Endothelial cell of umbilical vein (primary cell): ENCODE results near the gene SMURF1. TPM values are rescaled to one million over a fixed set of nuclear protein-coding genes. Genes with fewer than 3 reads are reported as not detected.

Experiments
- BruUV-seq: library from RNA; stranded (reverse); fragments of 400-500 nt; replicated peaks from 2 replicates; lab custom pipeline; 2021; lab: Mats Ljungman, UMichigan
- CTCF ChIA-PET: fragments of 300-600, 350-600 bp; sonication (Branson Sonifier 250); formaldehyde crosslinking; loops from one replicate; lab custom pipeline; 2021; ENCODE audit warnings: antibody characterized with exemption, inconsistent platforms; lab: Charles Lee
- POLR2A ChIA-PET: fragments of 300-600, 350-600 bp; sonication (Branson Sonifier 250); formaldehyde crosslinking; loops from one replicate; lab custom pipeline; 2021; ENCODE audit warnings: antibody characterized with exemption, inconsistent platforms; lab: Charles Lee
- DNase-seq: peaks from one replicate; pipeline ENCODE4 v3.0.0-alpha.2; 2011; ENCODE audit warnings: low read depth, low spot score
- FAIRE-seq: peaks from 2 replicates; lab custom pipeline; 2011; peaks lifted over from hg19 to GRCh38; lab: Jason Lieb, UNC
- H2AFZ ChIP-seq: 2 replicates; pipeline ENCODE4 v1.6.0; 2012; ENCODE audit warnings: low read depth, low read length, control low read depth, inconsistent platforms
- H3K27ac ChIP-seq: 2 replicates; pipeline ENCODE4 v1.5.1; 2011; ENCODE audit warnings: low read depth, mild to moderate bottlenecking, control low read depth, low read length, moderate library complexity; ENCODE audit not compliant: insufficient read depth
- H3K27me3 ChIP-seq, 2 experiments: 2 replicates each; pipeline versions ENCODE4 v1.6.0 to v1.6.1; 2011; ENCODE audit warnings: low read length in 2 of 2, mixed read lengths in 1 of 2; ENCODE audit not compliant: control insufficient read depth in 2 of 2, insufficient read depth in 2 of 2
- H3K36me3 ChIP-seq, 2 experiments: 2 replicates in 1 of 2; 3 replicates in 1 of 2; pipeline ENCODE4 v1.5.1; 2011; ENCODE audit warnings: low read length in 2 of 2, mild to moderate bottlenecking in 1 of 2, moderate library complexity in 1 of 2; ENCODE audit not compliant: control insufficient read depth in 2 of 2, insufficient read depth in 2 of 2; ENCODE audit errors: extremely low read depth in 1 of 2
- H3K4me1 ChIP-seq: 3 replicates; pipeline ENCODE4 v1.5.1; 2011; ENCODE audit warnings: mild to moderate bottlenecking, low read length; ENCODE audit not compliant: control insufficient read depth, insufficient read depth; ENCODE audit errors: extremely low read depth
- H3K4me2 ChIP-seq: 2 replicates; pipeline ENCODE4 v1.6.1; 2011; ENCODE audit warnings: low read length, control low read depth, mixed read lengths; ENCODE audit not compliant: insufficient read depth
- H3K4me3 ChIP-seq, 3 experiments: fragments of 200-600 bp in 1 of 3; sonication (generic), shearing (Covaris generic) in 1 of 3; replicated peaks in 1 of 3; 2 replicates each; pipeline ENCODE4 v1.5.1; 2011 to 2016; ENCODE audit warnings: control low read depth in 3 of 3, low read length in 3 of 3, mild to moderate bottlenecking in 2 of 3, inconsistent platforms in 1 of 3, low read depth in 1 of 3, moderate library complexity in 1 of 3; ENCODE audit not compliant: insufficient read depth in 1 of 3
- H3K79me2 ChIP-seq: 2 replicates; pipeline ENCODE4 v1.6.0; 2012; ENCODE audit warnings: low read length, inconsistent platforms; ENCODE audit not compliant: control insufficient read depth, insufficient read depth
- H3K9ac ChIP-seq: replicated peaks from 2 replicates; pipeline ENCODE3; 2011; ENCODE audit warnings: low read length, control low read depth; ENCODE audit not compliant: insufficient read depth; ENCODE audit errors: extremely low read depth
- H3K9me1 ChIP-seq: replicated peaks from 3 replicates; pipeline ENCODE4 v1.6.0; 2011; ENCODE audit warnings: mild to moderate bottlenecking, low read length; ENCODE audit not compliant: control insufficient read depth, insufficient read depth; ENCODE audit errors: extremely low read depth
- H3K9me3 ChIP-seq: replicated peaks from 2 replicates; pipeline ENCODE4 v1.5.1; 2012; ENCODE audit warnings: low read length, inconsistent platforms; ENCODE audit not compliant: control insufficient read depth, insufficient read depth
- H4K20me1 ChIP-seq: replicated peaks from 2 replicates; pipeline ENCODE3; 2011; ENCODE audit warnings: mild to moderate bottlenecking, low read length; ENCODE audit not compliant: control insufficient read depth, insufficient read depth; ENCODE audit errors: extremely low read depth
- EZH2 ChIP-seq: IDR thresholded peaks from 2 replicates; pipeline ENCODE4 v1.6.1; 2012; ENCODE audit warnings: borderline replicate concordance, low read depth, mild to moderate bottlenecking, moderate library complexity, low read length, inconsistent platforms; ENCODE audit not compliant: severe bottlenecking
- FOS ChIP-seq: IDR thresholded peaks from 2 replicates; pipeline ENCODE4 v1.6.1; 2011; ENCODE audit warnings: mild to moderate bottlenecking, low read length, moderate library complexity, borderline replicate concordance; ENCODE audit not compliant: insufficient read depth
- GATA2 ChIP-seq: IDR thresholded peaks from 2 replicates; pipeline ENCODE4 v1.7.0; 2011; ENCODE audit warnings: low read depth, mild to moderate bottlenecking, moderate library complexity, mixed read lengths, low read length; ENCODE audit not compliant: insufficient read length, insufficient read depth
- JUN ChIP-seq: IDR thresholded peaks from 2 replicates; pipeline ENCODE4 v1.6.1; 2011; ENCODE audit warnings: borderline replicate concordance, low read depth; ENCODE audit not compliant: insufficient read length, insufficient read depth
- MYC ChIP-seq: IDR thresholded peaks from one replicate; pipeline ENCODE4 v1.6.1; 2011; ENCODE audit warnings: mild to moderate bottlenecking, low read depth, low read length
- POLR2A ChIP-seq: IDR thresholded peaks from 2 replicates; pipeline ENCODE4 v1.6.1; 2012; ENCODE audit warnings: low read depth, mild to moderate bottlenecking, control low read depth, low read length
- POLR2AphosphoS5 ChIP-seq: IDR thresholded peaks from 2 replicates; pipeline ENCODE4 v1.6.1; 2012; ENCODE audit warnings: low read depth, mild to moderate bottlenecking, control low read depth, low read length, moderate library complexity; ENCODE audit not compliant: insufficient read depth
- dilution Hi-C: fragments of 300-500 bp; cut with MboI; formaldehyde crosslinking; loops from one replicate; pipeline ENCODE4 v1.15.0; 2019; ENCODE audit warnings: low sequenced_read_pairs; ENCODE audit not compliant: extremely low pct_ligation_motif_present
- intact Hi-C: fragments of 100-400 bp; cut with micrococcal nuclease; formaldehyde crosslinking; loops from one replicate; pipeline ENCODE4 v1.10.0; 2022
- polyA plus RNA-seq, 4 experiments: library from polyadenylated mRNA; depleted of rRNA in 3 of 4; stranded (reverse) in 3 of 4; unstranded in 1 of 4; fragments of >200 nt; gene quantifications; 2 replicates each; pipeline versions ENCODE4 v1.2.1 to v1.2.3, GENCODE V29; 2011 to 2012; ENCODE audit warnings: missing spikeins in 1 of 4
- total RNA-seq: library from RNA; stranded (reverse); gene quantifications from 2 replicates; pipeline ENCODE4 v1.2.3, GENCODE V29; 2021
- TF ChIP-seq, protein P1 (sequence below): IDR thresholded peaks from 2 replicates; pipeline ENCODE4 v1.6.1; 2011; ENCODE audit not compliant: insufficient read depth, insufficient read length
- TF ChIP-seq, protein P2 (sequence below), 2 donors: IDR thresholded peaks; 1 replicate in 1 of 2; 2 replicates in 1 of 2; pipeline ENCODE4 v1.5.1; 2011; ENCODE audit warnings: low read length in 2 of 2, mild to moderate bottlenecking in 2 of 2, moderate library complexity in 2 of 2, control low read depth in 1 of 2, inconsistent platforms in 1 of 2, low read depth in 1 of 2; ENCODE audit not compliant: insufficient read depth in 1 of 2; ENCODE audit errors: extremely low read depth in 1 of 2

SMURF1 gene
- total and polyA plus RNA-seq, 2 donors (not counting 3 experiments of a cell fraction or from before 2014, with no cell fraction given), result 11.5 to 22.8 TPM

DNA sequence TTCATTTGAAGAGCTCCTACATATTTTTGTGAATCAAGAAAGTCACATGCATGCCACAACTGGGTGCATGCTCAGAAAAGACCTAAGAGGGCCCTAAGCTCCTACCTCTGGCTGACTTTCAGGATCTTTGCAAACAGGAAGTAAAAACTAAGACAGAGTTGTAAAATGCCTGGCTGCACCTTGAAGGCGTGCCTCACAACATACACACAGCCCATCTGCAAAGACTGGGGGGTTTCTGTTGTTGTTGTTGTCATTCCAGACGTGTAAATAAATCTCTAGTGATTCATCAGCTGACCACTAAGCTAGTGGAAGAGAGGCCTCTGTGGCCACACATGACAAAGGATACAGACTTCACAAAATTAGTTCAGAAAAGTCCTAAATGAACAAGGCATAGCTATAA is 31.8 kb downstream of the SMURF1 start:
- Histone ChIP-seq H3K27ac (no peak overlapping the region), H3K9ac (no peak overlapping the region), H3K9me1 (no peaks in the 10 kb centered on the region), H3K9me3 (no peaks in the 10 kb centered on the region), H3K79me2 (peaks cover 80% of the 10 kb centered on the region), H4K20me1 (peaks cover 8% of the 10 kb centered on the region), H3K27me3 (no peaks in the 10 kb centered on the region), H3K4me1 (peaks cover 30% of the 10 kb centered on the region), H2AFZ (no peak overlapping the region), H3K4me3 (no peak overlapping the region), H3K4me2 (no peak overlapping the region), H3K36me3 (no peaks in the 10 kb centered on the region)
- DNase-seq (no peak), FAIRE-seq (no peak)
- TF ChIP-seq EZH2, result no peak
- TF ChIP-seq, protein P1, sequence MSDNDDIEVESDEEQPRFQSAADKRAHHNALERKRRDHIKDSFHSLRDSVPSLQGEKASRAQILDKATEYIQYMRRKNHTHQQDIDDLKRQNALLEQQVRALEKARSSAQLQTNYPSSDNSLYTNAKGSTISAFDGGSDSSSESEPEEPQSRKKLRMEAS, result no peak
- no peak for TF ChIP-seq POLR2A
- TF ChIP-seq POLR2AphosphoS5, result no peak
- no peak for TF ChIP-seq GATA2
- no peak for TF ChIP-seq JUN
- no peak for TF ChIP-seq MYC
- no peak for TF ChIP-seq FOS
- TF ChIP-seq, protein P2, sequence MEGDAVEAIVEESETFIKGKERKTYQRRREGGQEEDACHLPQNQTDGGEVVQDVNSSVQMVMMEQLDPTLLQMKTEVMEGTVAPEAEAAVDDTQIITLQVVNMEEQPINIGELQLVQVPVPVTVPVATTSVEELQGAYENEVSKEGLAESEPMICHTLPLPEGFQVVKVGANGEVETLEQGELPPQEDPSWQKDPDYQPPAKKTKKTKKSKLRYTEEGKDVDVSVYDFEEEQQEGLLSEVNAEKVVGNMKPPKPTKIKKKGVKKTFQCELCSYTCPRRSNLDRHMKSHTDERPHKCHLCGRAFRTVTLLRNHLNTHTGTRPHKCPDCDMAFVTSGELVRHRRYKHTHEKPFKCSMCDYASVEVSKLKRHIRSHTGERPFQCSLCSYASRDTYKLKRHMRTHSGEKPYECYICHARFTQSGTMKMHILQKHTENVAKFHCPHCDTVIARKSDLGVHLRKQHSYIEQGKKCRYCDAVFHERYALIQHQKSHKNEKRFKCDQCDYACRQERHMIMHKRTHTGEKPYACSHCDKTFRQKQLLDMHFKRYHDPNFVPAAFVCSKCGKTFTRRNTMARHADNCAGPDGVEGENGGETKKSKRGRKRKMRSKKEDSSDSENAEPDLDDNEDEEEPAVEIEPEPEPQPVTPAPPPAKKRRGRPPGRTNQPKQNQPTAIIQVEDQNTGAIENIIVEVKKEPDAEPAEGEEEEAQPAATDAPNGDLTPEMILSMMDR (IDR thresholded peaks at IDR 0.05; ENCODE audit: extremely low read depth in 1 of 2, insufficient read depth in 1 of 2, low read depth in 1 of 2, low read length in 2 of 2), result no peak
- ChIA-PET POLR2A (no interaction called here), CTCF (interaction anchor here (1.0 kb wide), 1 partner anchor 31 kb away, joined by 4 read pairs; no protein-coding TSS in a partner anchor)
- no TSS peak for BruUV-seq
- dilution Hi-C loops, result no loop called here
- intact Hi-C loops, result no loop called here
